ENCODE data around the gene ACTN4.

ACTN4 gene

DNA sequence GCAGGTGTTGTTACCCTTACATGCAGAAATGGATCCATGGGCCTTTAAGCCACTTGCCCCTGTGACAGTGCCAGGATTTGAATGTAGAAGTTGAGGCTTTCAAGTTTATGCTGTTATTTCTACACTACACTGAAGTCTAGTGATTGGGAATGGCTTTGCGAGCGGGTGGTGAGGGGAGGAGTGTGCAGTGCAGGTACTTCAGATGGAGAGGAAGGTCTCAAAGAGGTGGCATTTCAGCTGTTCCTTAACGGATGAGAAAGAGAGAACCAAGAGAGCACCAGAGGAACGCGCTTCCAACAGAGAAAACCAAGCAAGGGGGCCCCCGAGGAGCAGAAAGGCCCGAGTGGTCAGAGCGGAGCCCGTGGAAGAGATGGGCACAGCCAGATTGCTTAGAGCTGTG, 13.3 kb downstream of the ACTN4 start:
- DNase-seq (ENCODE audit: low spot score) (no peak), ATAC-seq (ENCODE audit: low read depth) (no peak)
- no peaks in the 10 kb centered on the region for H3K9me3 ChIP-seq (ENCODE audit: severe bottlenecking)
- H3K27ac ChIP-seq (ENCODE audit: poor library complexity, severe bottlenecking) = peak overlapping the region; percentile 100
- H3K4me1 ChIP-seq (ENCODE audit: insufficient read depth, poor library complexity, severe bottlenecking) = peaks cover 96% of the 10 kb centered on the region
- no peaks in the 10 kb centered on the region for H3K27me3 ChIP-seq (ENCODE audit: insufficient read depth, poor library complexity, severe bottlenecking)
- peaks cover 83% of the 10 kb centered on the region for H3K36me3 ChIP-seq (ENCODE audit: low read depth)
- TF ChIP-seq, protein P1, sequence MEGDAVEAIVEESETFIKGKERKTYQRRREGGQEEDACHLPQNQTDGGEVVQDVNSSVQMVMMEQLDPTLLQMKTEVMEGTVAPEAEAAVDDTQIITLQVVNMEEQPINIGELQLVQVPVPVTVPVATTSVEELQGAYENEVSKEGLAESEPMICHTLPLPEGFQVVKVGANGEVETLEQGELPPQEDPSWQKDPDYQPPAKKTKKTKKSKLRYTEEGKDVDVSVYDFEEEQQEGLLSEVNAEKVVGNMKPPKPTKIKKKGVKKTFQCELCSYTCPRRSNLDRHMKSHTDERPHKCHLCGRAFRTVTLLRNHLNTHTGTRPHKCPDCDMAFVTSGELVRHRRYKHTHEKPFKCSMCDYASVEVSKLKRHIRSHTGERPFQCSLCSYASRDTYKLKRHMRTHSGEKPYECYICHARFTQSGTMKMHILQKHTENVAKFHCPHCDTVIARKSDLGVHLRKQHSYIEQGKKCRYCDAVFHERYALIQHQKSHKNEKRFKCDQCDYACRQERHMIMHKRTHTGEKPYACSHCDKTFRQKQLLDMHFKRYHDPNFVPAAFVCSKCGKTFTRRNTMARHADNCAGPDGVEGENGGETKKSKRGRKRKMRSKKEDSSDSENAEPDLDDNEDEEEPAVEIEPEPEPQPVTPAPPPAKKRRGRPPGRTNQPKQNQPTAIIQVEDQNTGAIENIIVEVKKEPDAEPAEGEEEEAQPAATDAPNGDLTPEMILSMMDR (IDR thresholded peaks at IDR 0.05; ENCODE audit: poor library complexity, severe bottlenecking) = no peak
- H3K4me3 ChIP-seq (ENCODE audit: severe bottlenecking) = no peak overlapping the region

DNA sequence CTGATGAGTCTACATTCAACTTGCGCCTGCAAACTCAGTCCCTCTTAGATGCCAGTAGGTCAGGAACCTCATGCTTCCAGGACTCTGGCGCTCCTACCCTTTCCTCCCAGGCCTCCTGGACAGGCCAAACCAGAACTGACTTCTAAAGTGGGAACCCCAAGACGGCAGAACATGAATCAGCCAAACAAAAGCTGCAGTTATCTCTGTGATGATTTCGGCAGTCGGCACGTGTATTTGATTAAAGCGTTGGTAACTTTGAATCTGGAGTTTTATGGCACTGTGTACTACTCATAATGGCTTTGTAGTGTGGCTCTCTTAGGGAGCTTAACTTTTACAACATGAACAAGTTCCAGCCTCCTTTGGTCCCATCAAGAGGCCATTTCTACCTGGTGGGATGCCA, 13.7 kb downstream of the ACTN4 start:
- Histone ChIP-seq H3K9me3 (ENCODE audit: severe bottlenecking) (no peaks in the 10 kb centered on the region), H3K27ac (ENCODE audit: poor library complexity, severe bottlenecking) (peak overlapping the region; percentile 100), H3K36me3 (ENCODE audit: low read depth) (peaks cover 83% of the 10 kb centered on the region), H3K4me3 (ENCODE audit: severe bottlenecking) (no peak overlapping the region), H3K4me1 (ENCODE audit: insufficient read depth, poor library complexity, severe bottlenecking) (peaks cover 96% of the 10 kb centered on the region), H3K27me3 (ENCODE audit: insufficient read depth, poor library complexity, severe bottlenecking) (no peaks in the 10 kb centered on the region)
- TF ChIP-seq, protein P1 (IDR thresholded peaks at IDR 0.05; ENCODE audit: poor library complexity, severe bottlenecking) = no peak
- DNase-seq (ENCODE audit: low spot score) = no peak
- no peak for ATAC-seq (ENCODE audit: low read depth)

- peak; percentile 2; the same call in 1 of the 3 replicates for ATAC-seq (ENCODE audit: low read depth)
- Histone ChIP-seq H3K27ac (ENCODE audit: poor library complexity, severe bottlenecking) (peak overlapping the region; percentile 100), H3K36me3 (ENCODE audit: low read depth) (peaks cover 83% of the 10 kb centered on the region), H3K27me3 (ENCODE audit: insufficient read depth, poor library complexity, severe bottlenecking) (no peaks in the 10 kb centered on the region), H3K4me1 (ENCODE audit: insufficient read depth, poor library complexity, severe bottlenecking) (peaks cover 96% of the 10 kb centered on the region), H3K4me3 (ENCODE audit: severe bottlenecking) (no peak overlapping the region), H3K9me3 (ENCODE audit: severe bottlenecking) (no peaks in the 10 kb centered on the region)
- DNase-seq (ENCODE audit: low spot score) = no peak
- TF ChIP-seq, protein P1 (IDR thresholded peaks at IDR 0.05; ENCODE audit: poor library complexity, severe bottlenecking) = no peak
Observed at GRCh38 chr19:38661996-38662395, 14.5 kb downstream of the ACTN4 start.

DNA sequence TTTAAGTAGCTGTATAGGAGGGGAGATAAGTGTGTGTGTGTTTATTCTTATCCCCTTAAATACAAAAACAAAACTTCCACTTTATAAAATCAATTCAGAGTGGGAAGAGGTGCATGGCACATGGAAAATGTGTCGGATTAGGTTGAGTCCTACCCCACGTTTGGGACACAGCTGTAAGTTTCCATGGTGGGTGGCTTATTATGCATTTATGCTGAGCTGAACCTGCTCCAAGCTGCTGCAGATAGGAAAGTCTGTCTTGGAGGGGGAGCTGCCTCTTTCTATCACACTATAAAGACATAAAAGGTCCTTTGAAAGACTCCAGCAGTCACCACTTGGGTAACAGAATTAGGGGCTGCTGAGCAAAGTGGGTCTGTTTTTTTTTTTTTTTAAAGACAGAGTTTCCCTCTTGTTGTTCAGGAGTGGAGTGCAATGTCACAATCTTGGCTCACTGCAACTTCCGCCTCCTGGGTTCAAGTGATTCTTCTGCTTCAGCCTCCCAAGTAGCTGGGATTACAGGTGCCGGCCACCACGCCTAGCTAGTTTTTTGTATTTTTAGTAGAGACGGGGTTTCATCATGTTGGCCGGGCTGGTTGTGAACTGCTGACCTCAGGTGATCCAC, 15.2 kb downstream of the ACTN4 start:
- Histone ChIP-seq H3K4me3 (ENCODE audit: severe bottlenecking) (no peak overlapping the region), H3K9me3 (ENCODE audit: severe bottlenecking) (no peaks in the 10 kb centered on the region), H3K36me3 (ENCODE audit: low read depth) (peaks cover 83% of the 10 kb centered on the region), H3K27me3 (ENCODE audit: insufficient read depth, poor library complexity, severe bottlenecking) (no peaks in the 10 kb centered on the region), H3K4me1 (ENCODE audit: insufficient read depth, poor library complexity, severe bottlenecking) (peaks cover 96% of the 10 kb centered on the region), H3K27ac (ENCODE audit: poor library complexity, severe bottlenecking) (peak overlapping the region; percentile 100)
- ATAC-seq (ENCODE audit: low read depth) = no peak
- no peak for DNase-seq (ENCODE audit: low spot score)
- TF ChIP-seq, protein P1 (IDR thresholded peaks at IDR 0.05; ENCODE audit: poor library complexity, severe bottlenecking) = no peak

- DNase-seq (ENCODE audit: low spot score) = no peak
- H3K9me3 ChIP-seq (ENCODE audit: severe bottlenecking) = no peaks in the 10 kb centered on the region
- ATAC-seq (ENCODE audit: low read depth) = no peak
- TF ChIP-seq, protein P1 (IDR thresholded peaks at IDR 0.05; ENCODE audit: poor library complexity, severe bottlenecking) = no peak
- no peak overlapping the region for H3K4me3 ChIP-seq (ENCODE audit: severe bottlenecking)
- H3K36me3 ChIP-seq (ENCODE audit: low read depth) = peaks cover 87% of the 10 kb centered on the region
- H3K27ac ChIP-seq (ENCODE audit: poor library complexity, severe bottlenecking) = peak overlapping the region; percentile 100
- H3K27me3 ChIP-seq (ENCODE audit: insufficient read depth, poor library complexity, severe bottlenecking) = no peaks in the 10 kb centered on the region
- peaks cover 99% of the 10 kb centered on the region for H3K4me1 ChIP-seq (ENCODE audit: insufficient read depth, poor library complexity, severe bottlenecking)
Observed at GRCh38 chr19:38663156-38663651, 15.8 kb downstream of the ACTN4 start.
